Pancreas (tissue), 10 donors: Measurements from ENCODE around the gene RBFOX1. TPM values are rescaled to one million over a fixed set of nuclear protein-coding genes. Genes with fewer than 3 reads are reported as not detected.

Source experiments
- ATAC-seq, 4 donors: fragments of 200-7000 bp; cut with Tn5 transposase; one replicate each; pipeline versions ENCODE4 v1.8.0 to v1.9.1; 2020; ENCODE audit warnings: mild to moderate bottlenecking in 4 of 4, moderate library complexity in 4 of 4
- DNase-seq, 6 donors: peaks; one replicate each; pipeline ENCODE4 v3.0.0-alpha.2; 2020
- FAIRE-seq: peaks from 2 replicates; lab custom pipeline; 2012; peaks lifted over from hg19 to GRCh38; lab: Jason Lieb, UNC
- H3K27ac ChIP-seq, 4 donors: fragments of 200-600 bp; sonication (generic); 1 replicate in 3 of 4; 2 replicates in 1 of 4; pipeline versions ENCODE4 v1.5.0 to v1.8.0; 2020
- H3K27me3 ChIP-seq, 4 donors: fragments of 200-600 bp; one replicate each; pipeline ENCODE4 v1.8.0; 2021
- H3K36me3 ChIP-seq, 3 donors: fragments of 200-600 bp; sonication (generic) in 1 of 3; one replicate each; pipeline versions ENCODE4 v1.5.0 to v1.8.0; 2020 to 2021
- H3K4me1 ChIP-seq, 3 donors: fragments of 200-600 bp; one replicate each; pipeline ENCODE4 v1.8.0; 2021
- H3K4me3 ChIP-seq, 4 donors: fragments of 200-600 bp; sonication (generic) in 2 of 4; one replicate each; pipeline versions ENCODE4 v1.5.0 to v1.8.0; 2020 to 2021
- H3K9me3 ChIP-seq, 4 donors: fragments of 200-600 bp; one replicate each; pipeline ENCODE4 v1.8.0; 2021
- CTCF ChIP-seq, 4 donors: fragments of 200-600 bp; sonication (generic) in 3 of 4; IDR thresholded peaks; one replicate each; pipeline versions ENCODE4 v1.5.0 to v1.8.0; 2021; ENCODE audit warnings: antibody characterized with exemption in 4 of 4
- WGBS, 2 donors: extraction: QIAGEN DNeasy Blood & Tissue Kit; methylation state at CpG; one replicate each; pipeline ENCODE4 v1.1.7; 2013; 5-methylcytosine and 5-hydroxymethylcytosine counted together
- intact Hi-C, 3 donors: fragments of 100-400 bp; cut with DNase I; formaldehyde crosslinking; loops; one replicate each; pipeline versions ENCODE4 v1.11.1 to v1.14.2; 2022
- polyA plus RNA-seq, 2 donors: library from polyadenylated mRNA; stranded (reverse); fragments of 200-250 nt; gene quantifications; one replicate each; pipeline ENCODE4 v1.2.3, GENCODE V29; 2013
- total RNA-seq, 6 donors: library from RNA; stranded (reverse); fragmentation: NEBNext Ultra II Directional in 4 of 6; extraction: Animal tissue kit (Norgen Biotek cat#: 25700) in 4 of 6; gene quantifications; one replicate each; pipeline versions ENCODE4 v1.2.1 to v1.2.4, GENCODE V29; 2021 to 2023
- donor health status: healthy with polysubstance abuse.
- donor health status: DM: no; HTN: no; CAD: no; lungs with moderate emphysema.
- donor health status: DM: no; HTN: no; CAD: no.
- donor health status: control.
- donor health status: control.
- donor health status: Bipolar disorder and iron deficiency.
- donor health status: DM: yes; HTN: yes; CAD: no.
- donor health status: DM: no; HTN: no; CAD: no.
- donor health status: DM: no; HTN: no; CAD: no.
- donor health status: DM: yes; HTN: yes; CAD: no.

The RBFOX1 gene
- total and polyA plus RNA-seq, 8 donors: 0.12 to 0.28 (median 0.15) TPM; not detected in 3

GRCh38 chr16:7294020-7294419 lies 38.6 kb upstream of the RBFOX1 start:
- 38 to 53% methylated on average over 4 of the region's 4 CpGs for WGBS, 2 donors
- Histone ChIP-seq H3K4me1 (no peaks in the 10 kb centered on the region), H3K9me3 (no peaks in the 10 kb centered on the region), H3K4me3 (no peak overlapping the region), H3K27me3 (no peaks in the 10 kb centered on the region), H3K36me3 (no peaks in the 10 kb centered on the region), H3K27ac (no peak overlapping the region)
- intact Hi-C loops: no loop called here
- no peak for DNase-seq
- TF ChIP-seq CTCF (IDR thresholded peaks at IDR 0.05): no peak
- no peak for ATAC-seq
- FAIRE-seq: no peak

GRCh38 chr16:7303052-7303610 lies 29.5 kb upstream of the RBFOX1 start:
- no peaks in the 10 kb centered on the region for H3K27me3 ChIP-seq
- DNase-seq (peak in 1 of 6 donors; percentile 42), ATAC-seq (peak in 1 of 4 donors; percentile 20), FAIRE-seq (no peak)
- H3K4me3 ChIP-seq: no peak overlapping the region
- no peaks in the 10 kb centered on the region for H3K36me3 ChIP-seq
- 2% methylated on average over 34 of the region's 34 CpGs for WGBS, 2 donors
- H3K9me3 ChIP-seq: no peaks in the 10 kb centered on the region
- intact Hi-C loops: no loop called here
- H3K27ac ChIP-seq: no peak overlapping the region
- H3K4me1 ChIP-seq: no peaks in the 10 kb centered on the region
- TF ChIP-seq CTCF (IDR thresholded peaks at IDR 0.05): no peak

GRCh38 chr16:7303660-7304200 lies 28.9 kb upstream of the RBFOX1 start:
- no peak for TF ChIP-seq CTCF (IDR thresholded peaks at IDR 0.05)
- intact Hi-C loops: no loop called here
- no peak for DNase-seq
- Histone ChIP-seq H3K4me1 (no peaks in the 10 kb centered on the region), H3K27ac (no peak overlapping the region), H3K9me3 (no peaks in the 10 kb centered on the region), H3K27me3 (peaks cover 0 to 6% (median 0%) of the 10 kb centered on the region in 4 donors), H3K36me3 (no peaks in the 10 kb centered on the region), H3K4me3 (no peak overlapping the region)
- no peak for FAIRE-seq
- 1% methylated on average over 17 to 20 of the region's 20 CpGs for WGBS, 2 donors
- ATAC-seq: no peak

GRCh38 chr16:7304279-7304678 lies 28.4 kb upstream of the RBFOX1 start:
- WGBS, 2 donors: 1 to 2% methylated on average over 25 to 27 of the region's 27 CpGs
- FAIRE-seq: no peak

More at GRCh38 chr16:7304279-7304678, 28.4 kb upstream of the RBFOX1 start:
- H3K27ac ChIP-seq: no peak overlapping the region
- no peak overlapping the region for H3K4me3 ChIP-seq
- ATAC-seq (no peak), DNase-seq (no peak)
- H3K4me1 ChIP-seq: no peaks in the 10 kb centered on the region
- intact Hi-C loops: no loop called here
- TF ChIP-seq CTCF (IDR thresholded peaks at IDR 0.05): no peak
- H3K36me3 ChIP-seq: no peaks in the 10 kb centered on the region
- H3K27me3 ChIP-seq: peaks cover 0 to 10% (median 0%) of the 10 kb centered on the region in 4 donors
- no peaks in the 10 kb centered on the region for H3K9me3 ChIP-seq
